Left lung (tissue), 10 donors: ENCODE results near the gene GOLIM4. TPM values are rescaled to one million over a fixed set of nuclear protein-coding genes. Genes with fewer than 3 reads are reported as not detected.
"Not testable (repeated sequence)": the region's sequence is repeated elsewhere in the genome, so short reads cannot be mapped to it uniquely, and the experiment has no call there.

Source experiments
- ATAC-seq: fragments of 200-7000 bp; cut with Tn5 transposase; one replicate; pipeline ENCODE4 v1.9.1; 2020; ENCODE audit warnings: moderate library complexity
- DNase-seq, 4 donors: peaks; one replicate each; pipeline ENCODE4 v3.0.0-alpha.2; 2013 to 2020
- H3K27ac ChIP-seq, 2 donors: fragments of 200-600 bp; sonication (generic) in 1 of 2; one replicate each; pipeline versions ENCODE4 v1.5.0 to v1.8.0; 2020 to 2021
- H3K27me3 ChIP-seq, 2 donors: fragments of 200-600 bp; sonication (generic) in 1 of 2; one replicate each; pipeline versions ENCODE4 v1.5.0 to v1.8.0; 2020 to 2021
- H3K36me3 ChIP-seq, 2 donors: fragments of 200-600 bp; sonication (generic) in 1 of 2; one replicate each; pipeline versions ENCODE4 v1.5.0 to v1.8.0; 2020 to 2021
- H3K4me1 ChIP-seq, 2 donors: fragments of 200-600 bp; one replicate each; pipeline ENCODE4 v1.8.0; 2021
- H3K4me3 ChIP-seq, 2 donors: fragments of 200-600 bp; sonication (generic) in 1 of 2; one replicate each; pipeline versions ENCODE4 v1.5.0 to v1.8.0; 2020 to 2021; ENCODE audit warnings: mild to moderate bottlenecking in 1 of 2
- H3K9me3 ChIP-seq, 2 donors: fragments of 200-600 bp; sonication (generic) in 1 of 2; one replicate each; pipeline versions ENCODE4 v1.5.0 to v1.8.0; 2020 to 2021
- CTCF ChIP-seq, 2 donors: fragments of 200-600 bp; sonication (generic) in 1 of 2; IDR thresholded peaks; one replicate each; pipeline versions ENCODE4 v1.5.0 to v1.8.0; 2021; ENCODE audit warnings: antibody characterized with exemption in 2 of 2
- intact Hi-C, 2 donors: fragments of 100-400 bp; cut with DNase I; formaldehyde crosslinking; loops; one replicate each; pipeline versions ENCODE4 v1.11.2 to v1.14.2; 2022
- polyA plus RNA-seq, 6 donors: library from polyadenylated mRNA; unstranded; fragments of 120-200 nt; gene quantifications; one replicate each; pipeline ENCODE4 v1.2.1, GENCODE V29; 2013; ENCODE audit not compliant: insufficient read length in 6 of 6
- total RNA-seq, 2 donors: library from RNA; stranded (reverse); fragmentation: NEBNext Ultra II Directional; extraction: Animal tissue kit (Norgen Biotek cat#: 25700); gene quantifications; one replicate each; pipeline ENCODE4 v1.2.1, GENCODE V29; 2021
- donor health status: DM: no; HTN: yes; CAD: no.
- donor health status: DM: no; HTN: no; CAD: no.

Gene GOLIM4
- total and polyA plus RNA-seq, 8 donors: 40.6 to 85.2 (median 73.2) TPM

DNA sequence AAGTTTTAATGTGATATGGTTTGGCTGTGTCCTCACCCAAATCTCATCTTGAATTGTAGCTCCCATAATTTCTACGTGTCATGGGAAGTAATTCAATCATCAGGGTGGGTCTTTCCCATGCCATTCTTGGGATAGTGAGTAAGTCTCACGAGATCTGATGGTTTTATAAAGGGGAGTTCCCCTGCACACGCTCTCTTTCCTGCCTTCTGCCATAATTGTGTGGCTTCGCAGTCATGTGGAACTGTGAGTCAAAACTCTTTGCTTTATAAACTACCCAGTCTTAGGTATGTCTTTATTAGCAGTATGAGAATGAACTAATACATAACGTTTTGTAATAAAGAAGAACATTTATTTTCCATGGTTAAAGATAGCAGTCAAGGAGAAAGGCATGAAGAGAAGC is 39.2 kb upstream of the GOLIM4 start:
- Histone ChIP-seq H3K27ac (no peak overlapping the region), H3K9me3 (no peaks in the 10 kb centered on the region), H3K36me3 (no peaks in the 10 kb centered on the region), H3K27me3 (no peaks in the 10 kb centered on the region), H3K4me1 (no peaks in the 10 kb centered on the region), H3K4me3 (no peak overlapping the region)
- TF ChIP-seq CTCF (IDR thresholded peaks at IDR 0.05): no peak
- DNase-seq (no peak), ATAC-seq (no peak)
- intact Hi-C loops: no loop called here

GRCh38 chr3:168130250-168130649 is 34.5 kb upstream of the GOLIM4 start:
- intact Hi-C loops, ATAC-seq, DNase-seq: not testable (repeated sequence)

DNA sequence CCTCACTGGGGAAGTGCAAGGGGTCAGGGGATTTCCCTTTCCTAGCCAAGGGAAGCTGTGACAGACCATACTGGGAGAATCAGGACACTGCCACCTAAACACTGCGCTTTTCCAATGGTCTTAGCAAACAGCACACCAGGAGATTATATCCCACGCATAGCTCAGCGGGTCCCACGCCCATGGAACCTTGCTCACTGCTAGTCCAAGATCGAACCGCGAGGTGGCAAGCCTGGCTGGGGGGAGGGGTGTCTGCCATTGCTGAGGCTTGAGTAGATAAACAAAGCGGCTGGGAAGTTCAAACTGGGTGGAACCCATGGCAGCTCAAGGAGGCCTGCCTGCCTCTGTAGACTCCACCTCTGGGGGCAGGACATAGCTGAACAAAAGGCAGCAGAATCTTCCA is 32.7 kb upstream of the GOLIM4 start:
- DNase-seq, ATAC-seq, H3K27me3 ChIP-seq, H3K27ac ChIP-seq, H3K4me1 ChIP-seq, H3K36me3 ChIP-seq, H3K9me3 ChIP-seq, H3K4me3 ChIP-seq, intact Hi-C loops: not testable (repeated sequence)

More at GRCh38 chr3:168130250-168130649, 34.5 kb upstream of the GOLIM4 start:
- H3K36me3 ChIP-seq, H3K4me3 ChIP-seq, H3K9me3 ChIP-seq, H3K27ac ChIP-seq, H3K4me1 ChIP-seq, H3K27me3 ChIP-seq: not testable (repeated sequence)

DNA sequence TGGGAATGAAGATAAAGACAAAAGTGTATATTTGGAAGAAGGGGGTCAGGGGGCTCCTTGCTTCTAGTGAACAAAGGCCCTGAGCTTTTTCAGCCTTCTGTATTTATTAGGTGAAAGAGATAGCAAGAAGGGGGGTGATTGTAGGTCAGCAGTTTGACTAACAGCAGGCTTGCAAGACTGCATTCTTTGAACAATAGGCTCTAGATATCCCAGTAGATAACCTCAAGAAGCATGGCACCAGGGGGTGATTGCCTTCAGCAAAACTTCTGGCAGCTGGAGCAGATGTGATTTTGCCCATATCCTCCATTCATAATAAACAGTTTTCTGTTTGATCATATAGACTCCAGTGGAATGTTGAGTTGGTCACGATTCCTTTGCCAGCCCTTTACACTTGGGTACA is 31.7 kb upstream of the GOLIM4 start:
- no peak for TF ChIP-seq CTCF (IDR thresholded peaks at IDR 0.05)
- Histone ChIP-seq H3K4me3 (no peak overlapping the region), H3K36me3 (no peaks in the 10 kb centered on the region), H3K4me1 (peaks cover 3 to 6% of the 10 kb centered on the region in 2 donors), H3K9me3 (peaks cover 0 to 4% of the 10 kb centered on the region in 2 donors), H3K27me3 (no peaks in the 10 kb centered on the region), H3K27ac (no peak overlapping the region)
- intact Hi-C loops: no loop called here
- ATAC-seq: no peak
- DNase-seq: no peak

- no peak for DNase-seq
Measured at GRCh38 chr3:168124791-168125190, 29.1 kb upstream of the GOLIM4 start.

DNA sequence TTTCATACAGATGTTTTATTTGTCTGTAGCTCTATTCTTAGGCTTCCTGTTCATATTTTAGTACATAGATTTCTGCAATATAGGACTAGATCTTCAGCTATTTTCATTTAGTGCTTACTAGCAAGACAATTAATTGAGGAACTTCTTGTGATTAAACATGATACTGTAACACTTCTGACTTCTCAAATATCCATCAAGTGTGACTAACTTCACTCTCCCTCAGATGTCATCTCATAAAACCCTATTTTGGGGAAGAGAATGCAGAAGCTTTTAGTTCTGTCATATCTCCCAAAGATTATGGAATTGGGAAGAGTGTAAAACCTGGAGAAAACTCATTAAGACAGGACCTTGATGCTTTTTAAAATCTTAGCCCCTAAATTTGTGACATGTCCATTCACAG is 28.6 kb upstream of the GOLIM4 start:
- TF ChIP-seq CTCF (IDR thresholded peaks at IDR 0.05): no peak
- Histone ChIP-seq H3K4me1 (peaks cover 3 to 6% of the 10 kb centered on the region in 2 donors), H3K27me3 (no peaks in the 10 kb centered on the region), H3K9me3 (peaks cover 0 to 4% of the 10 kb centered on the region in 2 donors), H3K4me3 (no peak overlapping the region), H3K27ac (no peak overlapping the region), H3K36me3 (no peaks in the 10 kb centered on the region)
- intact Hi-C loops: no loop called here
- ATAC-seq (no peak), DNase-seq (no peak)

More at GRCh38 chr3:168124791-168125190, 29.1 kb upstream of the GOLIM4 start:
- Histone ChIP-seq H3K9me3 (peaks cover 0 to 4% of the 10 kb centered on the region in 2 donors), H3K4me3 (no peak overlapping the region), H3K4me1 (peaks cover 3 to 6% of the 10 kb centered on the region in 2 donors), H3K27me3 (no peaks in the 10 kb centered on the region), H3K36me3 (no peaks in the 10 kb centered on the region), H3K27ac (no peak overlapping the region)
- ATAC-seq: no peak
- intact Hi-C loops: no loop called here
- TF ChIP-seq CTCF (IDR thresholded peaks at IDR 0.05): no peak
